ELR (cell line): ENCODE results near the gene HTATSF1.

Experiments used
- DNase-seq: peaks from one replicate; pipeline ENCODE4 v3.0.0-alpha.2; 2015; ENCODE audit warnings: low read depth

The HTATSF1 gene

DNA sequence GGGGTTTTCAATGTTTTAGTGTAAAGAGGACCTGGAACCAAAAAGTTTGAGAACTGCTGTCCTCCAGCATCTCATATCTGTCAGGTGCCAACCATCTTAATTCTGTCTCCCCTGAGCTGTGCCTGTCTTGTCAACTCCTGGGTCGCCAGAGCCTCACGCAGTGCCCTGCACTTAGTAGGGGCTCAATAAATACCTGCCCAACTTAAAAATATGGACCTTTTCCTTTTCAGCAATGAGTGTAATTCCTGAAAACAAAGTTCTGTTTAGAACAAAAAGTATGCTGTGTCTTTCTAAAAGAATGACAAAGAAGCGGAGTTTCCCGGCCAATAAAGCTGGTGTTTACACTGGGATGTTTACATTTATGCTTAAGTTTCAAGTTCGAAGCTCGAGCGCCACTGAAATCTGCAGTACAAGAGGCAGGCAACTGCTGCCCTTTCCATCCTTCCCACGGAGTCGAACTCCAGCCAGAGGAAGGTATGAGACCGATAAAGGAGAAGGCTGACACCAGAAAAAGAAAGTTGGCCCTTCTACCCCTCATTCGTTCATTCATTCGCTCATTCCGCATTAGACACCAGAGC lies 1.1 kb upstream of the HTATSF1 start:
- no peak for DNase-seq

DNA sequence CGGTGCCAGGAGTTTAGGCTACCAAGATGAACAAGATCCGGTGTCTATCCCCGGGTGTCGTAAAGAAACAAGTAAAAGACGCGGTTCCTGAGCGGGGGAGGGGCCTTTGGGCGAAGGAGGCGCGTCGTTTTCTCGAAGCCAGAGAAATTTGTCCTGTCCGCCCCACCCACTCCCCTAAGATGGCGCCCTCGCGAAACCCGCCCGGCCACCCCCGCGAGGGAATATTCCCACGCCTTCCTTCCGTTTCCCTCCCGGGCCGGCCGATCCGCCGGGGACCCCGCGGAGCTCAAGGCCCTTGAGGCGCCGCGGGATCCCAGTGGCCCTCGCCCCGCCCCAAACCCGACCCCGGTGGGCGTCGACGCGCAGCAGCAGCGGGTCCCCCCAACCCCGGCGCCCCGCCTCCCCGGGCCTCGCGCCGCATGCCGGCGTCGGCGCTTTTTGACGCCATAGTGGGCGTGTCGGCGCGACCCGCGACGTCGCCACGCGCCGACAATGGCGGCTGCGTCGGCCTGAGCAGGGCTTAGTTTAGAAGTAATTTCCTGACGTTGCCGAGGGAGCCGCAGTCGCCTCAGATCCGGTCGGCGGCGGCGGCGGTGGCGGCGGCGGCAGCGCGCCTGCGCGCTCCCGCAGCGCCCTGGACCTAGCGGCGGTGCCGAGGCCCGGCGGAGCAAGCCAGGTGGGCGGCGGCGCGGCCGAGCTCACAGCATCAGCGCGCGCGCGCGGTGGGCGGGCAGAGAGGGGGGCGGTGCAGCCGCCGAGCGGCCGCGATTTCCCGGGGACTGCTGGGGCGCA lies 432 bp upstream of the HTATSF1 start:
- peak; percentile 89 for DNase-seq

DNA sequence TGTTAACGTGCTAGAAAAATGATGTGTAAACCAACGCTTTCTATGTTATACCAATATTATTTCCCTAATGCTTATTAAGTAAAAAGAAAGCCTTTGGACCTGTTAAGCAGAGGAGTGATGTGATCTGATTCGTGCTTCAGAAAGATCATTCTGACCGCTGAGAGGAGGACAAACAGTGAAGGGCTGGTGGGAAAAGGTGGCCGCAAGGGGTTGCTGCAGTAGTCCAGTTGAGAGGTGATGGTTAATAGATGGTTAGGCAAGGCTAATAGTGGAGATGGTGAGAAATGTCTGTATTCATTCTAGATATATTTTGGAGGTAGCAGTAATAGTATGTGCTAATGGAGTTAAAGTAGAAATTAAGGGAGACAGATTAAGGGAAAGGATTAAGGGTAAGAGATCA lies 21.7 kb downstream of the HTATSF1 start:
- DNase-seq, result no peak

DNA sequence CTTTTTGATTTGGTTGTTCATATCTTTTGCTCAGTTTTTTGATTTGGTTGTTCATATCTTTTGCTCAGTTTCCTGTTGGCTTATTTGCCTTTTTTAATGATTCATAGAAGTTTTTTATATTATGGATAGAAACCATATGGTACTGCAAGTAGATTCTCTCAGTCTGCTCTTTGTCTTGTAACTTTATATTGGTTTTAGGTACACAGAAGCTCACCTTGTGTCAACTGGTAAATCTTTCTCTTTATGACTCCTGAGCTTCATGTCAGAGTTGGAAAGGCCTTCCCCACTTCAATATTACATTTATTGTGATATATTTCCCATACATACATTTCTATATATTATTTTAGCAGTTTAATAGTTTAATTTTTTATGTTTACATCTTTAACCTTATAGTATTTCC lies 26.4 kb downstream of the HTATSF1 start:
- DNase-seq, result no peak

DNA sequence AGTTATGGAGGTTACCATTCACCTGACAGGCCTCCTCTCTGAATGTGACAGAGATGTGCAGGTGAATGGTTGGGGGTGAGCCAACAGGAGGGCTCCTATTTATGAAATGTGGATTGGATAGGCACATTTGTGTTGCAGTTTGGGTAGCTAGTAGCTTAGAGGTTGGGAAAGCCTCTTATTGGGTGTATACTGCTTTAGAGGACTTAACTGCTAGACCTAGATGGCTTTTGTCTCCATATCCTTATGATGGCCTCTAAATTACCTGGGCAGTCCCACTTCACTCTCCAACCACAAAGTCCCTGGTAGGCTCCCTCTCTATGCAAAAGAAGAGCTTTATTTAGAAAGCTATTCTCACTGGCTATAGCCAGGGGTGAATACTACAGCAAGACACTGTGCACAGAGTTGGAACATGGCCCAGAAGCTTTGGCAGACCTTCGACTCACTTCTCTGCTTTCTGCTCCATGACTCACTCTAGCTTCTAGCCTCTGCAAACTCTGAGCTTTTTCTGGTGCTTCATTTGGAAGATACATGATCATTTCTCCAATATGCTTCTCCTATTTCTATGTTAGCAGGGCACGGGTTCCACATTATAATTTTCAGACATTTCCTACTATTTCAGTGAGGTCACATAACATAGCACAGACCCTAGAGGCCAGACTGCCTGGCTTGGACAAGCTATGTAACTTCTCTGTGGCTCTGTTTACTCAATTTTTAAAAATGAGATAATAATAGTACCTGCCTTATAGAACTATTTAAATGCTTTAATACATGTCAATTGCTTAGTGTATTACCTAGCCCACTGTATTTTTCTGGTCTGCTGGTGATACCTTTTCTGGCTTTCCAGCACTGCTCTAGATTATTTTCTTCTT lies 28.6 kb downstream of the HTATSF1 start:
- DNase-seq, result peak; percentile 56

DNA sequence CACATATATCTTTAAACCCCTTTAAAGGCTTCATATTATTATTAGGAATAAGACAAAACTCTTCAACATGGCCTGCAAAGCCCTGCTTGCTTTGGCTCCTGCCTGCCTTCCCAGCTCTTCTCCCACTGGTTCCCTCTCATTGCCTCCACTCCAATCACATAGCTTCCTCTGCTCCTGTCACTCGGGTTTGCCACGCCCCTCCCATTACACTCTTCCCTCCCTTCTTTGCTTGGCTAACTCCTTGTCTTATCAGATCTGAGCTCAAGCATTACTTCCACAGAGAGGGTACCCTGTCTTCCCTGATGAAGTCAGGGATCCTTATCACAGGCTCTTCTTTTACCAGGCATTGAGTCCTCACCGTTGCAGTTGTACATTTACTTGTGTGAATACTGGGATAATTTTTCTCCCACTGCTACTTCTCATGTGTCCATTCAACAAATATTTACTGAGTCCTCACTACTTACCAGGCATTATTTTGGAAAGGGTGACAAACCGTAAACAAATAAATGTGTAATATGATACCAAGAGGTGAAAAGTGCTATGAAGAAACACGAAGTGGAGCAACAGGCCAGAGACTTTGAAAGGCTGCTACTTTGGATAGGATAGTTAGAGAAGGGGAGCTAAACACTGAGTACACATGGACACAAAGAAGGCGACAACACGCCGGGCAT lies 31.4 kb downstream of the HTATSF1 start:
- no peak for DNase-seq

DNA sequence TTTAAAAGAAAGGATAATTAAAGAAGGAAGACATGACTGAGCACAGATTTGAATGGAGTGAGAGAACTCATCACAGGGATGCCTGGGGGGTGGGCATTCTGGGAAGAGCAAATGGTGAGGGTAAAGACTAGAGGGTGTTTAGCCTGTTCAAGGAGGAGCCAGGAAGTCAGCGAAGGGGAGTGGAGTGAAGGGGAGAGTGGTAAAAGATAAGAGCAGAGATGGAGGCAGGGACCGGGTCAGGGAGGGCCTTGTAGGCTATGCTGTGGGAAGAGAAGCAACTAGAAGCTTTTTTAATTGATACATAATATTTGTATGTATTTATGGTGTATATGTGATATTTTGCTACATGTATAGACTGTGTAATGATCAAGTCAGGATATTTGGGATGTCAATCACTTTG lies 32.4 kb downstream of the HTATSF1 start:
- no peak for DNase-seq

DNA sequence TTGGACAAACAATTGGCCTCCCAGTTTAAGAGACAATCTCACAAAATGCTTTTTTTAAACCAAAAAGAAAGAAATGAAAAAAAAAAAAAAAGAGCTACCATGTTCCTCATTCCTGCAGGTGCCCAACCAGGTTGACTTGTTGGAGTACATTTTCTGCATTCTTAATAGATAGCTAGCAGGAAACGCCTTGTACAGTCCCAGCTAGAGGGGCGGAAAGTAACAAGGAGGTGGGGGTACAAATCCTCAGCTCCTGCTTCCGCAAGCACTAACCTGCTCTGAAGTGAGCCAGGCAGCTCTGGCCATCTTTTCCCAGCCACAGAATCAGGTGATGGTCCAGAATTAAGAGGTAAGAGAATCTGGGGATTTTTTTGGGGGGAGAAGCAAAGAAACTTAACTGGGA lies 34.6 kb downstream of the HTATSF1 start, which contains the start of gene VGLL1:
VGLL1 (plus strand) TSS at position 265 of the 400 bp plus-strand sequence. CDS start 3,806 bp downstream, outside the sequence.
- DNase-seq, result no peak

DNA sequence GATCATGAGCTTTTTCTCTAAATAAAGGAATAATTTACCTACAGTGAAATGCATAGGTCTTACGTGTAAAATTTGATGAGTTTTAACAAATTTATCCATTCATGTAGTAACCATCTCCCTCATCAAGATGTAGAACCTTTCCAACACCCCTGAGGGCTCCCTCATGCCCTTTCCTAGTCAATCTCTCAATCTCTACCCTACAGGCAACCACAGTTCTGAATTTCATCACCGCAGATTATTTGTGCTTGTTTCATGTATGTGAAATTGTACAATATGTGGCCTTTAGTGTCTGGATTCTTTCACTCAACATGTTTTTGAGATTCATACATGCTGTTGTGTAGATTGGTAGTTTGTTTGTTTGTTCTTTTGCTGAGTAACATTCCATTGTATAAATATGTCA lies 36.7 kb downstream of the HTATSF1 start:
- no peak for DNase-seq

DNA sequence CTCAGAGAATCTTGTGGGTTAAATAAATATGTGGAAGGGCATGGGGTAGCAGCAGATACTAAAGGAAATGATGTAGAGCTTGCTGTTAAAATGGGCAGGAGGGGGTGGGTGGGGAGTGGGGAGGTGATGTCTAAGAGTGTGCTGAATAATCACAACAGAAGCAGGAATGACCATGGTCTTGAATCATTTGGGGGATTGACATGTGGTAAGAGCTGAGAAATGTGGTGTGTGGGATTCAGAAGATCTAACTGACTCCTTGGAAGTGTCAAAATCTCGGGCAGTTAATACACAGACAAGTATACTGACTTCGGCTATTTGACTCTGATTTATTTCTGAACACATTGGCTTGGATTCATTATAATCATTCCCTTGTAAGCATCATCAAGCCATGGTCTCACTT lies 41.4 kb downstream of the HTATSF1 start:
- DNase-seq, result no peak

DNA sequence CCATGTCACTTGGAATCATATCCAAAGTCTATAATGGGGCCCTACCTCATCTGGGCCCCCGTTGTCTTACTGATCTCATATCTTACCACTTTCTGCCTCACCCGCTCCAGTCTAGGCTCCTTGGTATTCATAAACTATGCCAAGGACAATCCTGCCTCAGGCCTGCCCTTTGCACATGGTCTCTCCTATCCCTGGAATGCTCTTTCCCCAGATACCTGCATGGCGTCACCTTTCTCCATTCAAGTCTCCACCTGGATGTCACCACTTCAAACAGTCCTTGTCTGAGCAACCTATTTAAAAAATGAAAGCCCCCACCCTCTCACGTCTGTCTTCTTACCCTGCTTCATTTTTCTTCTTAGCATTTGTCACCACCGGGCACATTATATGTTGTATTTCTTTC lies 42.8 kb downstream of the HTATSF1 start:
- no peak for DNase-seq

DNA sequence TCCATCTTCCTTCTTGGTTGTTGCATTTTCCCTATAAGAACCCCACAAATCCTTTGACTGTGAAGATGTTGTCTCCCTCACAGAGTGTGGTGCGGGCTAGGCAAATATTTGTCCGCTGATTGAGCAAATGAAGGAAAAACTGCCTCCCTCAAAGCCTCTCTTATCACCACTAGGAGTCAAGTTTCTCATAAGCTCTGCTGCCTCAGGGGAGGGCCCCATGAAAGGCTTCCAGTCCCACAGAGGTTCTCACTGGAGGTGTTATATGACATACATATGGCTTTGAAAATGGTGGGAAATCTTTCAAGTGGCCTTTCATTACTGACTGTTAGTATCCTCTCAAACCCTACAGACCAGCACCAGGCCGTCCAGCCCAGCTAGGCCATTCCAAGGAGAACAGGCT lies 43.9 kb downstream of the HTATSF1 start:
- no peak for DNase-seq

DNA sequence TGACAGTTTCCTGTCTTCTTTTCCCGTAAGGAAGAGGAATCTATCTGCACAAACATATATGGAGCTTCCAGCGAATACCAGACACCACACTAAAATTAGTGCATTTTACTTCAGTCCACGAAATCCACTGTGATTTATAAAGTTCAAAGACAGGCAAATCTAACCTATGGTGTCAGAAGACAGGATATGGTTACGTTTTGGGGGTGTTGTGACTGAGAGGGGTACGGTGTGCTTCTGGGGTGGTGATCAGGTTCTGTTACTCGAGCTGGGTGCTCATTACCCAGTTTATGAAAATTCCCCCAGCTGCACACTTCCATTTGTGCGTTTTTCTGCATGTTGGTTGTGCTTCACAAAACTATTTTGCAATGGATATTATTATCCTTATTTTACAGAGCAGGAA lies 44.9 kb downstream of the HTATSF1 start:
- no peak for DNase-seq

DNA sequence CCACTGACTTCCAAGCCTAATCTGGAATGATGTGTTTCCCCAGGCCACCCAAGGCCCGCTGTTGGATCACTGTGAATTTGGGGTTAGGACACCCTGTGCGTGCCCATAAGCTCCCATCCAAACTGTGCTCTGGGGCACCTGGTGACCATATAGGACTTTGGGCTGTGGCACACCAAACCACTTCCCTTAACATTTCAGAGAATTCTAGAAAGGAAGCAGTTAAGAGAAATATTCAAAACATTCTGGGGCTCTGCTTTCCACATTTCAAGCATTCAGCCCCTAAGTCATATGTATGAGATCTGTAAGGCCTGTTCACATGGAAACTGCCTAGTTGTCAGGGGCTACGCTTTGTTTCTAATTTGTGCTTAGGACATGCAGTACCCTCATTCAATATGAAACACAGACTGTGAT lies 49.0 kb downstream of the HTATSF1 start:
- no peak for DNase-seq

DNA sequence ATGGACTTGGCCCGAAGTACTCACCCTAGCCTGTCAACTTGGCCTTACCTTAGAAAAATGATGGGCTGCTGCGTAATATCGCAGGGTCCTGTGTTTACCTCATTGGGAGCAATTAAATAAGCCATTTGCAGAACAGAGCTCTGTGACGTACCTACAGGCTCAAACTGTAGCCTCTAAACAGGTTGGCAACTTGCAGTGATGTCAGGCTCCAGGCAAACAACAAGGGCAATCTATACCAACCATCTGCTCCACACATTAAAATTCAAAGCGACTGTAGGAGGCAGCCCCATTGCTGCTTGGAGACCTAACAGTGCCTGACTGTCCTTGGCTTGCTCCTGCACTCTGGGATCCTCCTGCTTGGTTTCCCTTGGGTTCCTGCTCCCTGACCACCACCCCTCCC lies 51.8 kb downstream of the HTATSF1 start:
- DNase-seq, result no peak

DNA sequence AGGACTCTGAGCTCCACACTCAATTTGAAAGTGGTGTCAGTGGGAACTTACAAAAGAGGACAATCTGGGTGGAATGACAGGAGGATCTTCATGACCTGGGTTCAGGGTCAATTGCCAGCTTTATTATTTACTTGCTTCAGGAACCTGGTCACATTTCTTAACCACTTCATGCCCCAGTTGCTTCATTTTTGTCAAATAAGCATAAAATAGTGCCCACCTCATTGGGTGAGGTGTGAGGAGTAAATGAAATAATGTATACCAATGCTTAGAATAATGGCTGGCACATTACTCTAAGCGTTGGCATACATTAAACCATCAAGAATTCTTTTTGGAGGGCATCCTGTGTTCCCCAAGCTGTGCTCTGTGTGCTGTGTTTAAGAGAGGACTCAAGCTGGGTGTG lies 54.0 kb downstream of the HTATSF1 start:
- no peak for DNase-seq

DNA sequence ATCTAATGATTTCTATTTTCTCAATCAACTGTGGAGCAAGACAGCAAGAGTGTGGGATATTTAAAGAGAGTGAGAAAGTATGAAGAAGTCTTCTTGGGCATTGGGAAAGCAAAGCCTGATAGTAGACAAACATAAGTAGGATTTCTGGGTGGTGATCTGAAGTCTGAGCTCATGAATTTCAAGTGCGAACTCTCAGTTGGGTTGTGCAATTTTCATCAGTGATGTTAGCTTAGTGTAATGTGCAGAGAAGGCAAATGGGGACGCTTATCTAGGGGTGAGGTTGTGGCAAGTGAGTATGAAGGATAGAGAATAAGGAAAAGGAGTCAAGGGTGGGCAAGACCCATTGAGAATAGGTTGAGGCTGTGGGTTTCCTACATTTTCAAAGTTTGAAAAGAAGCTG lies 58.3 kb downstream of the HTATSF1 start:
- no peak for DNase-seq
